HepG2 (cell line): ENCODE results near the gene PPP1R1B. TPM values are rescaled to one million over a fixed set of nuclear protein-coding genes. Genes with fewer than 3 reads are reported as not detected.

Experiments
- CC2D1A ChIP-seq: sonication (generic); formaldehyde crosslinking; IDR thresholded peaks from 2 replicates; pipeline ENCODE4 v1.8.1; 2023; ENCODE audit warnings: mild to moderate bottlenecking, missing genetic modification reagents
- CEBPG ChIP-seq: IDR thresholded peaks from 2 replicates; pipeline ENCODE4 v1.6.1; 2016
- FOXA1 ChIP-seq, 2 experiments: fragments of 450-650 bp in 1 of 2; sonication (generic) in 1 of 2; formaldehyde crosslinking in 1 of 2; IDR thresholded peaks; 2 replicates each; pipeline versions ENCODE4 v1.4.0 to v1.6.1; 2016 to 2020; ENCODE audit warnings: missing genetic modification reagents in 1 of 2
- HES4 ChIP-seq: sonication (generic); formaldehyde crosslinking; IDR thresholded peaks from 2 replicates; pipeline ENCODE4 v1.9.0; 2021; ENCODE audit warnings: mild to moderate bottlenecking, missing genetic modification reagents, borderline replicate concordance
- IKZF4 ChIP-seq: sonication (generic); formaldehyde crosslinking; IDR thresholded peaks from 2 replicates; pipeline ENCODE4 v1.5.1; 2020; ENCODE audit warnings: borderline replicate concordance, mild to moderate bottlenecking, low read depth, missing genetic modification reagents; ENCODE audit errors: not compliant biosample characterization
- KMT2B ChIP-seq: IDR thresholded peaks from 2 replicates; pipeline ENCODE4 v1.6.1; 2016; ENCODE audit warnings: missing genetic modification reagents, missing compliant biosample characterization
- MAFG ChIP-seq: sonication (generic); formaldehyde crosslinking; IDR thresholded peaks from 2 replicates; pipeline ENCODE4 v1.5.1; 2020; ENCODE audit warnings: mild to moderate bottlenecking, missing genetic modification reagents
- NCOA1 ChIP-seq: sonication (generic); formaldehyde crosslinking; IDR thresholded peaks from 2 replicates; pipeline ENCODE4 v1.9.0; 2021; ENCODE audit warnings: missing genetic modification reagents
- NFE2 ChIP-seq: sonication (generic); formaldehyde crosslinking; IDR thresholded peaks from 2 replicates; pipeline ENCODE4 v1.4.0; 2020; ENCODE audit warnings: missing genetic modification reagents
- NR2F2 ChIP-seq: IDR thresholded peaks from 2 replicates; pipeline ENCODE4 v1.6.1; 2012; ENCODE audit warnings: low read depth, inconsistent platforms, borderline replicate concordance
- NR2F6 ChIP-seq, 2 experiments: IDR thresholded peaks; 2 replicates each; pipeline ENCODE4 v1.6.1; 2016; ENCODE audit warnings: antibody characterized with exemption in 1 of 2, mild to moderate bottlenecking in 1 of 2
- RBAK ChIP-seq: sonication (generic); formaldehyde crosslinking; IDR thresholded peaks from 2 replicates; pipeline ENCODE4 v1.5.1; 2020; ENCODE audit warnings: mild to moderate bottlenecking, missing genetic modification reagents
- SALL2 ChIP-seq: sonication (generic); formaldehyde crosslinking; IDR thresholded peaks from 2 replicates; pipeline ENCODE4 v1.8.1; 2023; ENCODE audit warnings: mild to moderate bottlenecking, missing genetic modification reagents, inconsistent platforms
- YEATS2 ChIP-seq: sonication (generic); formaldehyde crosslinking; IDR thresholded peaks from 2 replicates; pipeline ENCODE4 v1.4.0; 2020; ENCODE audit warnings: missing genetic modification reagents, borderline replicate concordance
- ZBTB39 ChIP-seq: sonication (generic); formaldehyde crosslinking; IDR thresholded peaks from 2 replicates; pipeline ENCODE4 v1.5.0; 2020; ENCODE audit warnings: missing genetic modification reagents
- ZNF33B ChIP-seq: sonication (generic); formaldehyde crosslinking; IDR thresholded peaks from 2 replicates; pipeline ENCODE4 v1.5.1; 2020; ENCODE audit warnings: mild to moderate bottlenecking, missing genetic modification reagents
- polyA plus RNA-seq, 8 experiments: library from polyadenylated mRNA; depleted of rRNA in 3 of 8; stranded (reverse) in 7 of 8; unstranded in 1 of 8; fragments of >200 nt; fragmentation: Illumina TruSeq in 4 of 8; extraction: Trizol in 4 of 8; gene quantifications; 2 replicates each; pipeline versions ENCODE4 v1.2.1 to v1.2.3, GENCODE V29; 2011 to 2016; ENCODE audit warnings: low read depth in 4 of 8, missing spikeins in 1 of 8, mixed read lengths in 1 of 8; ENCODE audit not compliant: insufficient read depth in 1 of 8
- total RNA-seq, 5 experiments: library from RNA; depleted of rRNA; stranded (reverse); fragments of >200 nt; fragmentation: Illumina TruSeq; extraction: Trizol; gene quantifications; 2 replicates each; pipeline ENCODE4 v1.2.3, GENCODE V29; 2016; ENCODE audit warnings: low read depth in 1 of 5
- TF ChIP-seq, protein P1 (sequence below): sonication (generic); formaldehyde crosslinking; IDR thresholded peaks from 2 replicates; pipeline ENCODE4 v1.4.0; 2020; ENCODE audit warnings: missing genetic modification reagents, mild to moderate bottlenecking, borderline replicate concordance

The PPP1R1B gene
- total and polyA plus RNA-seq, 2 of the 13 experiments (the other 11 are each of a cell fraction or from before 2014, with no cell fraction given), result 0.08 TPM; not detected in 1

DNA sequence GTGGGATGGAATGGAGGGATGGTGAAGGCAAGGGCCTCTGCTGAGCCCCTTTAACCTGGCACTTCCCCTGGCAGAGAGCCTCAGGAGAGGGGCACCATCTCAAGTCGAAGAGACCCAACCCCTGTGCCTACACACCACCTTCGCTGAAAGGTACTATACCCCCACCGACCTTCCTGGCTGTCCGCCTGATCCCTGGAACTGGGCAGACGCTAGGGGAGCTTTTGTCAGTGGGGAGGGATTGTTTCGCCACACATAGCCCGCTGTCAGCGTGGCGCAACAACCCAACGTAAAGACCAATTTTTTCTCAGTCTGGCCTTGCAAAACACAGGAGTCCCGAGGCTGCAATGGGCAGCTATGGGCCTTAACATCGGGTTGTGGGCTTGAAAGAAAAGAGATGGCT, 3.1 kb downstream of the PPP1R1B start (continued):
- TF ChIP-seq IKZF4, result no peak
- no peak for TF ChIP-seq NCOA1 (CRISPR knock-in tag)
- TF ChIP-seq ZBTB39 (CRISPR knock-in tag), result no peak
- no peak for TF ChIP-seq NFE2
- no peak for TF ChIP-seq NR2F2
- TF ChIP-seq CEBPG (CRISPR knock-in tag), result peak; percentile 89
- TF ChIP-seq SALL2, result no peak
- no peak for TF ChIP-seq ZNF33B
- TF ChIP-seq RBAK (CRISPR knock-in tag), result no peak
- TF ChIP-seq FOXA1 (IDR thresholded peaks at IDR 0.05), result no peak
- TF ChIP-seq FOXA1 (CRISPR knock-in tag; IDR thresholded peaks at IDR 0.05), result no peak
- no peak for TF ChIP-seq NR2F6 (IDR thresholded peaks at IDR 0.05)
- TF ChIP-seq NR2F6 (CRISPR knock-in tag; IDR thresholded peaks at IDR 0.05), result peak; percentile 31; the same call in 1 of the 2 replicates
- TF ChIP-seq, protein P1, sequence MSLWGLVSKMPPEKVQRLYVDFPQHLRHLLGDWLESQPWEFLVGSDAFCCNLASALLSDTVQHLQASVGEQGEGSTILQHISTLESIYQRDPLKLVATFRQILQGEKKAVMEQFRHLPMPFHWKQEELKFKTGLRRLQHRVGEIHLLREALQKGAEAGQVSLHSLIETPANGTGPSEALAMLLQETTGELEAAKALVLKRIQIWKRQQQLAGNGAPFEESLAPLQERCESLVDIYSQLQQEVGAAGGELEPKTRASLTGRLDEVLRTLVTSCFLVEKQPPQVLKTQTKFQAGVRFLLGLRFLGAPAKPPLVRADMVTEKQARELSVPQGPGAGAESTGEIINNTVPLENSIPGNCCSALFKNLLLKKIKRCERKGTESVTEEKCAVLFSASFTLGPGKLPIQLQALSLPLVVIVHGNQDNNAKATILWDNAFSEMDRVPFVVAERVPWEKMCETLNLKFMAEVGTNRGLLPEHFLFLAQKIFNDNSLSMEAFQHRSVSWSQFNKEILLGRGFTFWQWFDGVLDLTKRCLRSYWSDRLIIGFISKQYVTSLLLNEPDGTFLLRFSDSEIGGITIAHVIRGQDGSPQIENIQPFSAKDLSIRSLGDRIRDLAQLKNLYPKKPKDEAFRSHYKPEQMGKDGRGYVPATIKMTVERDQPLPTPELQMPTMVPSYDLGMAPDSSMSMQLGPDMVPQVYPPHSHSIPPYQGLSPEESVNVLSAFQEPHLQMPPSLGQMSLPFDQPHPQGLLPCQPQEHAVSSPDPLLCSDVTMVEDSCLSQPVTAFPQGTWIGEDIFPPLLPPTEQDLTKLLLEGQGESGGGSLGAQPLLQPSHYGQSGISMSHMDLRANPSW (CRISPR knock-in tag), result no peak
- no peak for TF ChIP-seq MAFG (CRISPR knock-in tag)
- TF ChIP-seq YEATS2 (CRISPR knock-in tag), result no peak
- TF ChIP-seq HES4 (CRISPR knock-in tag), result no peak
- no peak for TF ChIP-seq CC2D1A (CRISPR knock-in tag)
- no peak for TF ChIP-seq KMT2B (CRISPR knock-in tag)
